Osteoblast (primary cell): ENCODE measurements around the gene CMTM1. TPM values are rescaled to one million over a fixed set of nuclear protein-coding genes. Genes with fewer than 3 reads are reported as not detected.
A peak's percentile ranks its signal among the peaks of the same experiment; 100 is the strongest.
"Not testable (repeated sequence)": the region's sequence is repeated elsewhere in the genome, so short reads cannot be mapped to it uniquely, and the experiment has no call there.

Source experiments
- DNase-seq: peaks from one replicate; pipeline ENCODE4 v3.0.0; 2011; ENCODE audit warnings: low spot score, mixed read lengths; ENCODE audit not compliant: insufficient read length; ENCODE audit errors: missing footprints
- H2AFZ ChIP-seq: 2 replicates; pipeline ENCODE4 v1.6.0; 2011; ENCODE audit warnings: mild to moderate bottlenecking, low read length
- H3K27ac ChIP-seq: 2 replicates; pipeline ENCODE4 v1.5.1; 2011; ENCODE audit warnings: mild to moderate bottlenecking, low read depth, low read length, moderate library complexity
- H3K27me3 ChIP-seq: 2 replicates; pipeline ENCODE4 v1.6.0; 2012; ENCODE audit warnings: mild to moderate bottlenecking, control low read depth, inconsistent platforms, low read length, moderate library complexity; ENCODE audit not compliant: insufficient read depth
- H3K36me3 ChIP-seq: 2 replicates; pipeline ENCODE4 v1.5.1; 2011; ENCODE audit warnings: mild to moderate bottlenecking, low read length, control low read depth, moderate library complexity; ENCODE audit not compliant: insufficient read depth
- H3K4me1 ChIP-seq: 2 replicates; pipeline ENCODE4 v1.5.1; 2011; ENCODE audit warnings: mild to moderate bottlenecking, low read length, control low read depth, moderate library complexity; ENCODE audit not compliant: insufficient read depth
- H3K4me2 ChIP-seq: 2 replicates; pipeline ENCODE4 v1.6.0; 2011; ENCODE audit warnings: mild to moderate bottlenecking, low read length; ENCODE audit not compliant: insufficient read depth
- H3K4me3 ChIP-seq: fragments of 200-600 bp; sonication (generic); 3 replicates; pipeline ENCODE4 v1.5.1; 2012; ENCODE audit warnings: mild to moderate bottlenecking, low read length, inconsistent platforms; ENCODE audit not compliant: insufficient read depth
- H3K79me2 ChIP-seq: 2 replicates; pipeline ENCODE4 v1.6.0; 2012; ENCODE audit warnings: mild to moderate bottlenecking, low read length, control low read depth, inconsistent platforms; ENCODE audit not compliant: insufficient read depth
- H3K9me3 ChIP-seq: 2 replicates; pipeline ENCODE4 v1.5.1; 2011; ENCODE audit warnings: low read depth, low read length, control low read depth
- H4K20me1 ChIP-seq: 2 replicates; pipeline ENCODE4 v1.6.0; 2012; ENCODE audit warnings: mild to moderate bottlenecking, low read length, control low read depth; ENCODE audit not compliant: insufficient read depth
- CTCF ChIP-seq: IDR thresholded peaks from 2 replicates; pipeline ENCODE4 v1.5.1; 2011; ENCODE audit warnings: mild to moderate bottlenecking, low read depth, low read length, moderate library complexity; ENCODE audit errors: extremely low read depth
- small RNA-seq: library from RNA; depleted of rRNA; stranded (forward); fragments of <200 nt; gene quantifications from one replicate; pipeline ENCODE3, GENCODE V24; 2012
- total RNA-seq: library from RNA; depleted of rRNA; stranded (reverse); fragments of >200 nt; gene quantifications from 2 replicates; pipeline ENCODE4 v1.2.3, GENCODE V29; 2012

The CMTM1 gene
- total RNA-seq, 1 donor = 4.0 TPM

- H3K9me3 ChIP-seq = no peaks in the 10 kb centered on the region
- H3K79me2 ChIP-seq = no peaks in the 10 kb centered on the region
- H3K4me3 ChIP-seq = no peak overlapping the region
- DNase-seq = no peak
- TF ChIP-seq CTCF = no peak
- H3K4me2 ChIP-seq = no peak overlapping the region
- H3K27me3 ChIP-seq = no peaks in the 10 kb centered on the region
- H4K20me1 ChIP-seq = no peaks in the 10 kb centered on the region
- H3K36me3 ChIP-seq = no peaks in the 10 kb centered on the region
- H3K27ac ChIP-seq = peak overlapping the region; percentile 75
- H3K4me1 ChIP-seq = peaks cover 48% of the 10 kb centered on the region
- H2AFZ ChIP-seq = no peak overlapping the region
These were observed 56.6 kb downstream of the CMTM1 start for GRCh38 chr16:66622863-66623262.

- Histone ChIP-seq H3K27ac (no peak overlapping the region), H4K20me1 (no peaks in the 10 kb centered on the region), H3K4me2 (no peak overlapping the region), H3K4me1 (peaks cover 40% of the 10 kb centered on the region), H3K4me3 (no peak overlapping the region), H3K79me2 (no peaks in the 10 kb centered on the region), H3K36me3 (no peaks in the 10 kb centered on the region), H3K9me3 (no peaks in the 10 kb centered on the region), H2AFZ (no peak overlapping the region), H3K27me3 (no peaks in the 10 kb centered on the region)
- DNase-seq = no peak
- no peak for TF ChIP-seq CTCF
These were observed 57.5 kb downstream of the CMTM1 start for GRCh38 chr16:66623755-66624154.

GRCh38 chr16:66627611-66628378 lies 61.6 kb downstream of the CMTM1 start:
- H3K36me3 ChIP-seq, H4K20me1 ChIP-seq, H3K4me3 ChIP-seq, H3K4me2 ChIP-seq, DNase-seq, H3K9me3 ChIP-seq, H3K27me3 ChIP-seq, H3K79me2 ChIP-seq, H3K4me1 ChIP-seq, H2AFZ ChIP-seq, H3K27ac ChIP-seq: not testable (repeated sequence)

Small RNAs within 50 kb of the gene (small RNA-seq; reads per million reads assigned to genes)
- not detected for gene CKLF-CMTM1

Other genes with a start within 250 kb of the CMTM1 start
- 0.72 and 1.8 TPM in 2 replicates for gene CDH5, start 199.7 kb upstream of the CMTM1 start, total RNA-seq
- gene BEAN1, start 139.1 kb upstream of the CMTM1 start, total RNA-seq = 0.29 and 0.36 TPM in 2 replicates
- 73.5 and 81.3 TPM in 2 replicates for gene TK2, start 16.3 kb upstream of the CMTM1 start, total RNA-seq
- gene CKLF, start 13.9 kb upstream of the CMTM1 start, total RNA-seq = 46.0 and 48.9 TPM in 2 replicates
- not detected in 2 replicates for gene CMTM2, start 13.0 kb downstream of the CMTM1 start, total RNA-seq
- 24.6 and 29.8 TPM in 2 replicates for gene CMTM3, start 38.3 kb downstream of the CMTM1 start, total RNA-seq
- 42.7 and 52.5 TPM in 2 replicates for gene CMTM4, start 130.3 kb downstream of the CMTM1 start, total RNA-seq
- 157 and 183 TPM in 2 replicates for gene DYNC1LI2, start 185.2 kb downstream of the CMTM1 start, total RNA-seq
- gene TERB1, start 235.1 kb downstream of the CMTM1 start, total RNA-seq = 0.29 and 0.36 TPM in 2 replicates